Measurements from ENCODE around the gene ERC2.
A peak's percentile ranks its signal among the peaks of the same experiment; 100 is the strongest.
"Not testable (repeated sequence)": the region's sequence is repeated elsewhere in the genome, so short reads cannot be mapped to it uniquely, and the experiment has no call there.

The ERC2 gene

DNA sequence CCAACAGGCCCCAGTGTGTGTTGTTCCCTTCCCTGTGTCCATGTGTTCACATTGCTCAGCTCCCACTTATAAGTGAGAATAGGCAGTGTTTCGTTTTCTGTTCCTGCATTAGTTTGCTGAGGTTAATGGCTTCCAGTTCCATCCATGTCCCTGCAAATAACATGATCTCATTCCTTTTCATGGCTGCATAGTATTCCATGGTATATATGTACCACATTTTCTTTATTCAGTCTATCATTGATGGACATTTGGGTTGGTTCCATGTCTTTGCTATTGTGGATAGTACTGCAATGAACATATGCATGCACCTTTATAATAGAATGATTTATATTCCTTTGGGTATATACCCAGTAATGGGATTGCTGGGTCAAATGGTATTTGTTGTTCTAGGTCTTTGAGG lies 452.9 kb downstream of the ERC2 start:
- POLR2A ChIA-PET; H3K4me3 ChIP-seq (ENCODE audit: low read depth, low read length); H3K36me3 ChIP-seq (ENCODE audit: control insufficient read depth in 2 of 2, insufficient read depth in 1 of 2, low read length in 2 of 2); H3K27ac ChIP-seq (ENCODE audit: extremely low read depth, low read depth, low read length); H3K4me1 ChIP-seq (ENCODE audit: control insufficient read depth, insufficient read depth, low read length); H3K9me3 ChIP-seq (ENCODE audit: control insufficient read depth, insufficient read depth, low read depth, low read length): not testable (repeated sequence)
- TF ChIP-seq ZNF146 (tag by site-specific recombination; IDR thresholded peaks at IDR 0.05) = peak; percentile 85
- CTCF ChIA-PET = interaction anchor here (1.0 kb wide), 1 partner anchor 27 kb away, joined by 3 read pairs; no protein-coding TSS in a partner anchor

DNA sequence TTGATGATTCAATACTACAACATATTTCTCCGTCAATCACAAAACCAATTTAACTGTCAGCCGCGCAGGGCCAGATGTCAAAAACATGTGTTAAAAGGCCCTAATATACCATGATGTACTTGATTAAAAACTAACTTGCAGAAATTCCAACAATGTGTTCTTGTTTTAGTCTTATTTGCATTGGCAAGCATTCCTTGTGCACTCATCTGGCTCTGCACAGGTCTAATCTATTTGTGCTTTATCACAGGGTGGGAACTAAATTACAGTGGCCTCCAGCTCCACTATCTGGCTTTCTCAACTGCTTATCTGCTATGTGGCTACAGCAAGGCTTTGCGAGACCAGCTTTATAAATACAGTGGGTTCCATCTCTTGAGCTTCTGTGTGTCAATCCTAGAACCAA lies 455.5 kb downstream of the ERC2 start:
- Histone ChIP-seq H3K4me3 (ENCODE audit: low read depth, low read length) (no peak overlapping the region), H3K36me3 (ENCODE audit: control insufficient read depth in 2 of 2, insufficient read depth in 1 of 2, low read length in 2 of 2) (no peaks in the 10 kb centered on the region), H3K9me3 (ENCODE audit: control insufficient read depth, insufficient read depth, low read depth, low read length) (no peaks in the 10 kb centered on the region), H3K4me1 (ENCODE audit: control insufficient read depth, insufficient read depth, low read length) (no peaks in the 10 kb centered on the region), H3K27ac (ENCODE audit: extremely low read depth, low read depth, low read length) (no peak overlapping the region)
- no peak for TF ChIP-seq HOXC10 (CRISPR knock-in tag; IDR thresholded peaks at IDR 0.05)
- no peak for TF ChIP-seq ZNF621 (tag by site-specific recombination; IDR thresholded peaks at IDR 0.05)
- no peak for TF ChIP-seq ZNF404 (tag by site-specific recombination; IDR thresholded peaks at IDR 0.05)
- TF ChIP-seq, protein P1, sequence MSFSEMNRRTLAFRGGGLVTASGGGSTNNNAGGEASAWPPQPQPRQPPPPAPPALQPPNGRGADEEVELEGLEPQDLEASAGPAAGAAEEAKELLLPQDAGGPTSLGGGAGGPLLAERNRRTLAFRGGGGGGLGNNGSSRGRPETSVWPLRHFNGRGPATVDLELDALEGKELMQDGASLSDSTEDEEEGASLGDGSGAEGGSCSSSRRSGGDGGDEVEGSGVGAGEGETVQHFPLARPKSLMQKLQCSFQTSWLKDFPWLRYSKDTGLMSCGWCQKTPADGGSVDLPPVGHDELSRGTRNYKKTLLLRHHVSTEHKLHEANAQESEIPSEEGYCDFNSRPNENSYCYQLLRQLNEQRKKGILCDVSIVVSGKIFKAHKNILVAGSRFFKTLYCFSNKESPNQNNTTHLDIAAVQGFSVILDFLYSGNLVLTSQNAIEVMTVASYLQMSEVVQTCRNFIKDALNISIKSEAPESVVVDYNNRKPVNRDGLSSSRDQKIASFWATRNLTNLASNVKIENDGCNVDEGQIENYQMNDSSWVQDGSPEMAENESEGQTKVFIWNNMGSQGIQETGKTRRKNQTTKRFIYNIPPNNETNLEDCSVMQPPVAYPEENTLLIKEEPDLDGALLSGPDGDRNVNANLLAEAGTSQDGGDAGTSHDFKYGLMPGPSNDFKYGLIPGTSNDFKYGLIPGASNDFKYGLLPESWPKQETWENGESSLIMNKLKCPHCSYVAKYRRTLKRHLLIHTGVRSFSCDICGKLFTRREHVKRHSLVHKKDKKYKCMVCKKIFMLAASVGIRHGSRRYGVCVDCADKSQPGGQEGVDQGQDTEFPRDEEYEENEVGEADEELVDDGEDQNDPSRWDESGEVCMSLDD (tag by site-specific recombination; IDR thresholded peaks at IDR 0.05) = no peak
- TF ChIP-seq ZNF501 (tag by site-specific recombination; IDR thresholded peaks at IDR 0.05) = no peak
- no peak for TF ChIP-seq FEZF1 (tag by site-specific recombination; IDR thresholded peaks at IDR 0.05)
- TF ChIP-seq, protein P2, sequence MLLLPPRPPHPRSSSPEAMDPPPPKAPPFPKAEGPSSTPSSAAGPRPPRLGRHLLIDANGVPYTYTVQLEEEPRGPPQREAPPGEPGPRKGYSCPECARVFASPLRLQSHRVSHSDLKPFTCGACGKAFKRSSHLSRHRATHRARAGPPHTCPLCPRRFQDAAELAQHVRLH (tag by site-specific recombination; IDR thresholded peaks at IDR 0.05) = no peak
- no peak for TF ChIP-seq ZNF549 (tag by site-specific recombination; IDR thresholded peaks at IDR 0.05)
- no peak for TF ChIP-seq IKZF3 (tag by site-specific recombination; IDR thresholded peaks at IDR 0.05)
- POLR2A ChIA-PET = no interaction called here
- CTCF ChIA-PET = no interaction called here

DNA sequence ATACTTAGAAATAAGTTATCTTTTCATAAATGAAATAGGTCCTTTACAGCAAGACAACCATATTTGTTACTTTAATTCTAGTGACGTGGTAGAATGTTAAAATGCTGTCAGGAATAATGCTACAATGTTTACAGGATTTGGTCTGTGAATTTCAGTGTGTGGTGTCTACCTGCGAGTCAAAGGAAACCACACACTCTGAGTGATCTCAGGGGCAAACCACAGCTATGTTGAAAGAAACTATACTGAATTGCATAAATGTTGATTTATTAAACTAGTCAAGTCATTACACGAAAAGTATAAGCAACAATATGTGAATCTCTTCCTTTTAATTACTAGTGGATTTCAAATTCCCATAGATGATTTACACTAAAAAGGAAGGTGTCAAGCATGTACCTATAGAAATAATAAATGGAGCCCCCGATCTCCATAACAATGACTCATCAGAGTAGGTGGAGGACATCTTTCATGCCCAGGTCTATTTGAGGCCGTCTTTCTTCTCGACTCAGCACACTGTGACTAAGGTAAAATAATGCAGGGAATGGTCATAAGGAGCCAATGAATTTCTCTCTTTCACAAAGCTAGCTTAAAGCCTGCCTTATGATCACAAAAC lies 463.0 kb downstream of the ERC2 start:
- Histone ChIP-seq H3K9me3 (ENCODE audit: control insufficient read depth, insufficient read depth, low read depth, low read length) (no peaks in the 10 kb centered on the region), H3K36me3 (ENCODE audit: control insufficient read depth in 2 of 2, insufficient read depth in 1 of 2, low read length in 2 of 2) (no peaks in the 10 kb centered on the region), H3K4me3 (ENCODE audit: low read depth, low read length) (no peak overlapping the region), H3K27ac (ENCODE audit: extremely low read depth, low read depth, low read length) (no peak overlapping the region), H3K4me1 (ENCODE audit: control insufficient read depth, insufficient read depth, low read length) (no peaks in the 10 kb centered on the region)
- ChIA-PET CTCF (no interaction called here), POLR2A (no interaction called here)
- TF ChIP-seq WT1 (tag by site-specific recombination; IDR thresholded peaks at IDR 0.05) (no peak), REPIN1 (tag by site-specific recombination; IDR thresholded peaks at IDR 0.05; ENCODE audit: low read depth) (no peak), ZFP69B (tag by site-specific recombination; IDR thresholded peaks at IDR 0.05) (no peak), ZBTB7A (tag by site-specific recombination; IDR thresholded peaks at IDR 0.05; ENCODE audit: low read depth) (no peak), OSR2 (tag by site-specific recombination; IDR thresholded peaks at IDR 0.05) (no peak), ZNF157 (tag by site-specific recombination; IDR thresholded peaks at IDR 0.05) (no peak), ZNF19 (tag by site-specific recombination; IDR thresholded peaks at IDR 0.05; ENCODE audit: low read depth) (no peak), OVOL3 (tag by site-specific recombination; IDR thresholded peaks at IDR 0.05) (no peak), HOXC10 (CRISPR knock-in tag; IDR thresholded peaks at IDR 0.05) (no peak), ZNF571 (tag by site-specific recombination; IDR thresholded peaks at IDR 0.05) (no peak)
- TF ChIP-seq, protein P3, sequence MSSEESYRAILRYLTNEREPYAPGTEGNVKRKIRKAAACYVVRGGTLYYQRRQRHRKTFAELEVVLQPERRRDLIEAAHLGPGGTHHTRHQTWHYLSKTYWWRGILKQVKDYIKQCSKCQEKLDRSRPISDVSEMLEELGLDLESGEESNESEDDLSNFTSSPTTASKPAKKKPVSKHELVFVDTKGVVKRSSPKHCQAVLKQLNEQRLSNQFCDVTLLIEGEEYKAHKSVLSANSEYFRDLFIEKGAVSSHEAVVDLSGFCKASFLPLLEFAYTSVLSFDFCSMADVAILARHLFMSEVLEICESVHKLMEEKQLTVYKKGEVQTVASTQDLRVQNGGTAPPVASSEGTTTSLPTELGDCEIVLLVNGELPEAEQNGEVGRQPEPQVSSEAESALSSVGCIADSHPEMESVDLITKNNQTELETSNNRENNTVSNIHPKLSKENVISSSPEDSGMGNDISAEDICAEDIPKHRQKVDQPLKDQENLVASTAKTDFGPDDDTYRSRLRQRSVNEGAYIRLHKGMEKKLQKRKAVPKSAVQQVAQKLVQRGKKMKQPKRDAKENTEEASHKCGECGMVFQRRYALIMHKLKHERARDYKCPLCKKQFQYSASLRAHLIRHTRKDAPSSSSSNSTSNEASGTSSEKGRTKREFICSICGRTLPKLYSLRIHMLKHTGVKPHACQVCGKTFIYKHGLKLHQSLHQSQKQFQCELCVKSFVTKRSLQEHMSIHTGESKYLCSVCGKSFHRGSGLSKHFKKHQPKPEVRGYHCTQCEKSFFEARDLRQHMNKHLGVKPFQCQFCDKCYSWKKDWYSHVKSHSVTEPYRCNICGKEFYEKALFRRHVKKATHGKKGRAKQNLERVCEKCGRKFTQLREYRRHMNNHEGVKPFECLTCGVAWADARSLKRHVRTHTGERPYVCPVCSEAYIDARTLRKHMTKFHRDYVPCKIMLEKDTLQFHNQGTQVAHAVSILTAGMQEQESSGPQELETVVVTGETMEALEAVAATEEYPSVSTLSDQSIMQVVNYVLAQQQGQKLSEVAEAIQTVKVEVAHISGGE (tag by site-specific recombination; conservative IDR thresholded peaks at IDR 0.05; ENCODE audit: low read depth) = no peak
- TF ChIP-seq, protein P4, sequence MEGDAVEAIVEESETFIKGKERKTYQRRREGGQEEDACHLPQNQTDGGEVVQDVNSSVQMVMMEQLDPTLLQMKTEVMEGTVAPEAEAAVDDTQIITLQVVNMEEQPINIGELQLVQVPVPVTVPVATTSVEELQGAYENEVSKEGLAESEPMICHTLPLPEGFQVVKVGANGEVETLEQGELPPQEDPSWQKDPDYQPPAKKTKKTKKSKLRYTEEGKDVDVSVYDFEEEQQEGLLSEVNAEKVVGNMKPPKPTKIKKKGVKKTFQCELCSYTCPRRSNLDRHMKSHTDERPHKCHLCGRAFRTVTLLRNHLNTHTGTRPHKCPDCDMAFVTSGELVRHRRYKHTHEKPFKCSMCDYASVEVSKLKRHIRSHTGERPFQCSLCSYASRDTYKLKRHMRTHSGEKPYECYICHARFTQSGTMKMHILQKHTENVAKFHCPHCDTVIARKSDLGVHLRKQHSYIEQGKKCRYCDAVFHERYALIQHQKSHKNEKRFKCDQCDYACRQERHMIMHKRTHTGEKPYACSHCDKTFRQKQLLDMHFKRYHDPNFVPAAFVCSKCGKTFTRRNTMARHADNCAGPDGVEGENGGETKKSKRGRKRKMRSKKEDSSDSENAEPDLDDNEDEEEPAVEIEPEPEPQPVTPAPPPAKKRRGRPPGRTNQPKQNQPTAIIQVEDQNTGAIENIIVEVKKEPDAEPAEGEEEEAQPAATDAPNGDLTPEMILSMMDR (tag by site-specific recombination; IDR thresholded peaks at IDR 0.05) = no peak
- TF ChIP-seq, protein P5, sequence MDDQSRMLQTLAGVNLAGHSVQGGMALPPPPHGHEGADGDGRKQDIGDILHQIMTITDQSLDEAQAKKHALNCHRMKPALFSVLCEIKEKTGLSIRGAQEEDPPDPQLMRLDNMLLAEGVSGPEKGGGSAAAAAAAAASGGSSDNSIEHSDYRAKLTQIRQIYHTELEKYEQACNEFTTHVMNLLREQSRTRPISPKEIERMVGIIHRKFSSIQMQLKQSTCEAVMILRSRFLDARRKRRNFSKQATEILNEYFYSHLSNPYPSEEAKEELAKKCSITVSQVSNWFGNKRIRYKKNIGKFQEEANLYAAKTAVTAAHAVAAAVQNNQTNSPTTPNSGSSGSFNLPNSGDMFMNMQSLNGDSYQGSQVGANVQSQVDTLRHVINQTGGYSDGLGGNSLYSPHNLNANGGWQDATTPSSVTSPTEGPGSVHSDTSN (CRISPR knock-in tag; IDR thresholded peaks at IDR 0.05) = no peak

Data from HEK293 (cell line).